Cardiac muscle cell (in vitro differentiated cells and primary cell): ENCODE results near the gene ANKRD55. TPM values are rescaled to one million over a fixed set of nuclear protein-coding genes. Genes with fewer than 3 reads are reported as not detected.
A peak's percentile ranks its signal among the peaks of the same experiment; 100 is the strongest.

Source experiments
- DNase-seq, 2 donors: peaks; one replicate each; pipeline versions ENCODE4 v3.0.0 to v3.0.0-alpha.2; 2010 to 2017; ENCODE audit warnings: low read depth in 1 of 2, low spot score in 1 of 2
- H3K27ac ChIP-seq: fragments of 200-600 bp; sonication (generic); 2 replicates; pipeline ENCODE4 v1.5.1; 2016
- H3K27me3 ChIP-seq: fragments of 200-600 bp; sonication (generic); 2 replicates; pipeline ENCODE4 v1.6.0; 2016; ENCODE audit warnings: control low read depth
- H3K36me3 ChIP-seq: fragments of 200-600 bp; sonication (generic); 2 replicates; pipeline ENCODE4 v1.5.1; 2016; ENCODE audit warnings: control low read depth
- H3K4me1 ChIP-seq: fragments of 200-600 bp; sonication (generic); 2 replicates; pipeline ENCODE4 v1.8.1; 2017; ENCODE audit warnings: low read depth, mild to moderate bottlenecking, mixed run types
- H3K4me3 ChIP-seq: fragments of 200-600 bp; sonication (generic); 2 replicates; pipeline ENCODE4 v1.5.1; 2016; ENCODE audit warnings: mild to moderate bottlenecking
- H3K9me3 ChIP-seq: fragments of 200-600 bp; sonication (generic); 2 replicates; pipeline ENCODE4 v1.5.1; 2017; ENCODE audit warnings: low read depth, mild to moderate bottlenecking, control low read depth
- CTCF ChIP-seq: IDR thresholded peaks from 2 replicates; pipeline ENCODE4 v1.5.1; 2012; ENCODE audit warnings: low read depth, mild to moderate bottlenecking, low read length
- polyA plus RNA-seq: library from polyadenylated mRNA; unstranded; fragments of >200 nt; fragmentation: Nextera tagmentation; extraction: Ambion mirVana; gene quantifications from 2 replicates; pipeline ENCODE4 v1.2.1, GENCODE V29; 2016
- total RNA-seq: library from RNA; depleted of rRNA; stranded (reverse); fragments of >200 nt; gene quantifications from 2 replicates; pipeline ENCODE4 v1.2.3, GENCODE V29; 2016

ANKRD55 gene
- total and polyA plus RNA-seq, 2 experiments from 2014 or later, result 0.28 TPM; not detected in 1

DNA sequence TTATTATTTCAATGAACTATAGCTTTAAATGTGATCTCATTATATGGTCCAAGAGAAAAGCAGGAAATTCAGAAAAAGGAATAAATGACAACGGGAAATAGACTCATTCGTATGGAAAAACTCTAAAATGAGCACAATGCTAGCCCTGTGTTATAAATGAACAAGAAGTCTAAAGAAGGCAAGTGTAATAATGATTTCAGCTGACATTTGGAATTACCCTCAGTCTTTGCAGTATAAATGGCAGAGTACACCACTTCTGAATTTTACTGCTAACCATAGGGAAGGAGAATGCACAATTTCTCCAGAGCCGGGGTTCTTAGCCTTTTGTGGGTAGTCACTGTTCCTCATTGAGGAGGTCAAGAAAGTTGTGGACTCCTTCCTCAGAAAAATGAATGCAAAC, 93.1 kb downstream of the ANKRD55 start:
- Histone ChIP-seq H3K27me3 (no peaks in the 10 kb centered on the region), H3K4me3 (no peak overlapping the region), H3K4me1 (no peaks in the 10 kb centered on the region), H3K27ac (no peak overlapping the region), H3K9me3 (no peaks in the 10 kb centered on the region), H3K36me3 (no peaks in the 10 kb centered on the region)
- TF ChIP-seq CTCF, result no peak
- DNase-seq, result no peak

DNA sequence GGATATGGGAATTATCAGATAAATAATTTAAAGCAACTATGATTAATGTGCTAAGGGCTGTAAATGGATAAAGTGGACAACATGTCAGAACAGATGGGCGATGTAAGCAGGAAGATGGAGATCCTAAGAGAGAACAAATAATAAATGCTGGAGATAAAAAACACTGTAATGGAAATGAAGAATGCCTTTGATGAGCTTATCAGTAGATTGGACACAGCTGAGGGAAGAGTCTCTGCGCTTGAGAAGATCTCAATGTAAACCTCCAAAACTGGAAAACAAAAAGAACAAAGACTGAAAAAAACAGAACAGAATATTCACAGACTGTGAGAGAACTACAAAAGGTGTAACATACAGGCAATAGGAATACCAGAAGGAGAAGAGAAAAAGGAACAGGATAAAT, 102.5 kb downstream of the ANKRD55 start:
- Histone ChIP-seq H3K36me3 (no peaks in the 10 kb centered on the region), H3K4me1 (peaks cover 22% of the 10 kb centered on the region), H3K9me3 (no peaks in the 10 kb centered on the region), H3K4me3 (no peak overlapping the region), H3K27me3 (no peaks in the 10 kb centered on the region), H3K27ac (no peak overlapping the region)
- no peak for TF ChIP-seq CTCF
- no peak for DNase-seq

DNA sequence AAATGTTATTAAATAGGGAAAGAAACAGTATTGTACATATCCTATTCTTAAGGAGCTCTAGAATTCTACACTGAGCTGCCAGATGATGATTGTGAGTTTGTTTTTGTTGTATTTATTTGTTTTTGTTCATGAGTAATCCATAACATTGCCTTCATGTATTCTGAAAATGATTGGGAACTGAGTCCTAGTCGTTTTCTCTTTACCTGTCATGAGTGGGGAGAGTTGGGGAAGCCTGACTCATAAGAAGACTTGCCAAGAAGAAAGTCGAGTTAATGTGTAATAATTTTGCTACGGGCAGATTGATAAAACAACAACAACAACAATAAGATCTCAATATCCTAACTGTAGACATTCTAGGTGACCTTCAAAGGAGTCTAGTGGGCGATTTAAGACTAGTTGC, 103.8 kb downstream of the ANKRD55 start:
- DNase-seq, result no peak

GRCh38 chr5:56128113-56128512, 105.0 kb downstream of the ANKRD55 start:
- Histone ChIP-seq H3K36me3 (no peaks in the 10 kb centered on the region), H3K27ac (peak overlapping the region; percentile 5), H3K27me3 (no peaks in the 10 kb centered on the region), H3K4me3 (no peak overlapping the region), H3K4me1 (peaks cover 34% of the 10 kb centered on the region), H3K9me3 (no peaks in the 10 kb centered on the region)
- no peak for TF ChIP-seq CTCF
- peak in 1 of 2 donors; percentile 48 for DNase-seq

More for the DNA sequence above, 103.8 kb downstream of the ANKRD55 start:
- Histone ChIP-seq H3K4me3 (no peak overlapping the region), H3K9me3 (no peaks in the 10 kb centered on the region), H3K36me3 (no peaks in the 10 kb centered on the region), H3K27ac (no peak overlapping the region), H3K4me1 (peaks cover 23% of the 10 kb centered on the region), H3K27me3 (no peaks in the 10 kb centered on the region)
- no peak for TF ChIP-seq CTCF

- Histone ChIP-seq H3K27me3 (no peaks in the 10 kb centered on the region), H3K27ac (no peak overlapping the region), H3K4me1 (peaks cover 34% of the 10 kb centered on the region), H3K36me3 (no peaks in the 10 kb centered on the region), H3K4me3 (no peak overlapping the region), H3K9me3 (no peaks in the 10 kb centered on the region)
- DNase-seq, result peak in 1 of 2 donors; percentile 72
- no peak for TF ChIP-seq CTCF
Measured at GRCh38 chr5:56126487-56127179, 106.5 kb downstream of the ANKRD55 start.
